HG03060 (cell line): ENCODE data around the gene CNNM3.
"Not testable (repeated sequence)": the region's sequence is repeated elsewhere in the genome, so short reads cannot be mapped to it uniquely, and the experiment has no call there.

Experiments used
- ATAC-seq: cut with Tn5 transposase; IDR thresholded peaks from one replicate; pipeline ENCODE4 v1.9.1; 2021; ENCODE audit warnings: low read depth, moderate number of reproducible peaks; ENCODE audit not compliant: unreplicated experiment

The CNNM3 gene

GRCh38 chr2:96860065-96861029, 44.3 kb downstream of the CNNM3 start:
- no peak for ATAC-seq

- ATAC-seq = no peak
Measured at GRCh38 chr2:96861074-96861473, 45.0 kb downstream of the CNNM3 start.

DNA sequence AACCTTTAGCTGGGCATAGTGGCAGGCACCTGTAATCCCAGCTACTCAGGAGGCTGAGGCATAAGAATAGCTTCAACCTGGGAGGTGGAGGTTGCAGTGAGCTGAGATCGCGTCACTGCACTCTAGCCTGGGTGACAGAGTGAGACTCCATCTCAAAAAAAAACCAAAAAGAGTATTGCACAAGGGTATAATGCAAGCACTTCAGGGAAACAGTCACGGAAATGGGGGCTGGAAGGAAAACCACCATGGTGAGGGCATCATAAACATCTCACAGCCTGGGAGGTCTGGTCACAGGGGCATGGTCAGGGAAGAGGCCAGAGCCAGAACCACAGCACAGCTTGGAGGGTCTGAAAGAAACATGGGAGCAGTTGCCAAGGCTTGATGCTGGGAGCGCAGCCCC, 47.0 kb downstream of the CNNM3 start:
- not testable (repeated sequence) for ATAC-seq

DNA sequence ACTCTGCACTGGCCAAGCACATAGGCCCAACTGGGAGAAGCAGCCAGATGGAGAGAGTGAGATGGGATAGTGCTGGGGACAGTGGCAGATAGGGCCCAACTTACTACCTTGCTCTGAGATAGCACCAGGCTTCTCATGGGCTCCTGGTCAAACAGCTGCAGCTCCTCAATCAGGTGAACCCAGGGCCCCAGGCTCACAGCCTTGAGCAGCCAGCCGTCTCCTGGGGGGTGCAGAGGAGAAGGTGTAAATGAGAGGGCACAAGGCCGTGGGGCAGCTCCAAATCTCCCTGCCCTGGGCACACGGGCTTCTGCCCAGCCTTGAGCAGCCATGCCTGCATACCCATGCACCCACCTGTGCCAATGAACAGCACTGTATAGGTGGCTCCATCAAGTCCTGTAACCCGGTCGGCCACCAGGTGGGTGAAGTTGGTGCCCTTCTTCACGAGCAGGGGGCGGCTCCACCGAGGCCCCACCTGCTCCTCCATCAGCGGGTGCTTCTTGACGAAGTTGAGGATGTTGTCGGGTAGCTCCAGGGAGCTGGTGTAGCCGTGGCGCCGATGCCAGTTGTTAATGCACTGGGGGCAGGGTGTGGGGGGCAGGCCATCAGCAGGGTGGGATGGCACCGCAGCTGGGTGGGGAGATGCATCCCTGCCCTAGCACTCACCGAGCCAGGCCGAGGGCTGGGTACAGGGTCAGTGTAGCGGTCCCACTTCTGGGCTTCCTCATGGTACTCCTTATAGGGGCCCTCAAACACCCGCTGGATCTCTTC, 47.7 kb downstream of the CNNM3 start:
- ATAC-seq = no peak

- ATAC-seq = no peak
Measured at GRCh38 chr2:96864343-96865091, 48.4 kb downstream of the CNNM3 start.

DNA sequence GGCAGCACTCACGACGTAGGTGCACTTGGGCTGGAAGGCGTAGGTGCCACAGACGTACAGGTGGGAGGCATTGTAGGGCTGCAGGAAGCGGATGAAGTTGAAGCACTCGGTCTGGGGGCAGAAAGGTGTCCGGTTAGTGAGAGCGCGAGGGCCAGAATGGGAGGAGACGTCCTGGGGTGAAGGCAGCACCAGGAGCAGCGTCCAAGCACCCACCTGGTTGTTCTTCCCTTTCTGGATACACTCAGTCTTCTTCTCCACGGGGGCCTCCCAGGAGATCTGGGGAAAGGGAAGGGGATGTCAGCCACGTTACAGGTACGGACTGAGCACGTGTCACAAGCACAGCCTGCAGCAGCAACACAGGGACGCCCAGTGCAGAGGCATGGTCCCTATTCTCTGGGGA, 49.6 kb downstream of the CNNM3 start:
- no peak for ATAC-seq

- ATAC-seq = no peak
Measured at GRCh38 chr2:96866149-96866548, 50.1 kb downstream of the CNNM3 start.

DNA sequence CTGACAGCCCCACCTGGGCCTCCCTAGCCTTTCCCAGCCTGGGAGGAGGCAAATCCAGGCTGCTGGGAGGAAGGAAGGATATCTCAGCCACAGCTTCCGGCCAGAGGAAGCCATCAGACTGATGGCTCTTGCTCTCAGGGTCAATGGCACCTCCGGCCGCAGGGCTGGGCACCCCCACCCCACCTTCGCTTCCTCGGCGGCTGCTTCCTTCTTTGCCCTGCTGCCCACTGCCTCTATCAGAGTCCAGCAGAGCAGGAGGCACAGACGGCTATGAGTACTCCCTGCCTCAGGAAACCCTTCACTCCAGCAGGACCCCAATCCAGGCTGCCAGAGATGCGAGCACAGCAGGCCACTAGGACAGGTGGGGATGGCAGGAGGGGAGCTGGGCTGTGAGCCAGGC, 50.5 kb downstream of the CNNM3 start:
- no peak for ATAC-seq

DNA sequence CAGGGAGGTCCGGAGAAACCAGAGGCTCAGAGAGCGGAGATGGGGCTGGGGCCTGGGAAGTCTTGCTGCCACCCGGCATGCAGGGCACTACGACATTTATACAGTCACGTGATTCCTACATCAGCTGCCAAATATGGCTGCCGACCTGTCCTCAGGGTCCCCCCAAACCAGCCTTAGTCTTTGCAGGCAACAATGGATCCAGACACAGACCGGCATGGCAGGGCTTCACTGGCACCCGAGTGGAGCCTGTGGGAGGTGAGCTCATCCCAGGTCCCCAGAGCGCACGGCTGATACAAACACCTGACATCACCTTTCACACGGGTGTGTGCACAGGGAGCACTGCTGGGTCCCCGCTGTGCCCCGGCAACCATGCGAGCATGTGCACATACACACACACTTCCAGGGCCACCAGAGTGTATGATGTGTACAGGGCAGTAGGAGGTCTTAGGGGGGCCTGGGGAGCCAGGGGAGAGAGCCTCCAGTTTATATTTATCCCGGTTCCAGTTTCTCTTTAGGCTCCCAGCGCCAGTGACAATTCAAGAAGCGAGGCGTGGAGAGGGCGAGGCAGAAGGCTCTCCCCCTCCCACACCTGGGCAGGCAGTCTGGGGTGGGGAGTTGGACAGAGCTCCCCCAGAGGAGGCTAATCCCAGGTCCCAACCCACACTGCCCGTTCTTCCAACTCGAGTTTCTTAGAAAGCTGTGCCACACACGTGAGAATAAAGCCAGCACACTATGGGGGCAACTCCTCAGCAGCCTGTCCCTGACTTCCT, 51.1 kb downstream of the CNNM3 start:
- ATAC-seq = no peak

GRCh38 chr2:96867756-96868554, 51.9 kb downstream of the CNNM3 start:
- no peak for ATAC-seq

DNA sequence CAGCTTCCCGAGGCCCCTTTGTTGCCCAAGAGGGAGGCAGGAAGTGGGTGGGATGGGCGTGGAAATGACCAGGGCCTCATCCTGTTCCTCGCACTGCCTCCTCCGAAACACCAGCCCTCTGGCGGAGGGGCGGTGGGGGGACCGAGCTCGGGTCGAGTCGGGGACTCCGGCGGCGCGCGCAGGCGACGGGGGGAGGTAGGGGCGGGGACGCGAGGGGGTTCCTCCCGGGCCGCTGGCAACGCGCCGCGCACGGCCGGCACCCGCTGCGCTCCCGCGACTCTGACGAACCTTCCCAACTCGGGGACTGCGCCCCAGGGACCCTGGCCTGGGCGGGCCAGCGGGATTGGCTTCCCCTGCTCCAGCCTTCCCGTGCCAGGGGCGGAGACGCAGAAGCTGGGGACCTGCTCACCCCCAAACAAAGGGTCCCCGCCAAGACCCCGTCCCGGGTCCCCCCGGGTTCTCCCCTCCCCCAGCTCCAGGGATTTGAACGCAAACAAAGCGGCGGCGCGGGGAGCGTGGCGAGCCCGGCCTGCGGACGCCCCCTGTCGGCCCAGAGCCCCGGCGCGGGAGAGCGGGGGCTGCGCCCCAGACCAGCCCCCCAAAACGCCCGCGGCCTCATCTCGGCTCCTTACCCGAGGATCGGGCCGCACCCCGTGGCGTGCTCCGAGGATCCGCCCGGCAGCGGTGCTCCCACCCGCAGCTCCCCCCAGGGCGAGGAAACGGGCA, 52.6 kb downstream of the CNNM3 start:
- no peak for ATAC-seq

GRCh38 chr2:96869281-96869821, 53.3 kb downstream of the CNNM3 start:
- ATAC-seq = no peak

DNA sequence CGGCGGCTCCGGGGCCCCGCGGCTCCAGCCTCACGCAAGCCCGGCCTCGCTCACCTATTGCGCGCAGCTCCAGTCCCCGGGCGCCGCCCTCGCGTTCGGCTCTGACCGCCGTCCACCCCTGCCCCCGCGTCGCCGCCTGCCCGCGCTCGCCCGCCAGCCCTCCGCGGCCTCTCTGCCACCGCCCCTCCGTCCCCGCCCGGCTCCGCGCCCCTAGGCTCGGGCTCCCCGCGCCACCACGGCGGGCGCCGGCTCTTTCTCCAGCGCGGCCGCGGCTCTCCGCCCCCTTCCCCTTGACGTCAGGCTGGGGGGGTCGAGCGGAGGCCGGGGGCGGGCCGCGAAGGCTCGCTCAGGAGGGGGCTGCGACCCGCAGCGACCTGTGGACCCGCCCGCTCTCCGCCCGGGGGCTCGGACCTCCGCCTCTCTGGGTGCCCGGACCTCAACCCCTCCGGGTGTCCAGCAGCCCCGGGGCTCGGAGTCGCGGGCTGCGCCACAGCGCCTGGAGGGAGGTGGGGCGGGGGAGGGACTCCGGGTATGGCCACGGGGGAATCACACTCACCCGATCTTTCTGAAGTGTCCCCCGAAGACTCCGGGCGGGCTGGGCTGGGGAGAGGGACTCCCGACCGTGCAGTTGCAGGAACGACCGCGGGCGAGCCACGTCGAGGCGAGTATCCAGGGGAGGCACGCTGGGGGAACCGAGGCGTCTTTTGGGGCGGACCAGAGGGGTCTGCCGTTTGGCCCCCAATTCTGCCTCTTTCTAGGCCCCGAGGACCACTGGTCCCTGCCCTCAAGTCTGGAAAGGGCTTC, 54.0 kb downstream of the CNNM3 start, which contains the start of gene SEMA4C:
Gene SEMA4C, minus strand, starts transcription at position 259 of the 804 bp plus-strand sequence. CDS start 2,194 bp downstream, outside the sequence.
- ATAC-seq = no peak

- ATAC-seq = no peak
Measured at GRCh38 chr2:96870626-96871255, 54.7 kb downstream of the CNNM3 start.

DNA sequence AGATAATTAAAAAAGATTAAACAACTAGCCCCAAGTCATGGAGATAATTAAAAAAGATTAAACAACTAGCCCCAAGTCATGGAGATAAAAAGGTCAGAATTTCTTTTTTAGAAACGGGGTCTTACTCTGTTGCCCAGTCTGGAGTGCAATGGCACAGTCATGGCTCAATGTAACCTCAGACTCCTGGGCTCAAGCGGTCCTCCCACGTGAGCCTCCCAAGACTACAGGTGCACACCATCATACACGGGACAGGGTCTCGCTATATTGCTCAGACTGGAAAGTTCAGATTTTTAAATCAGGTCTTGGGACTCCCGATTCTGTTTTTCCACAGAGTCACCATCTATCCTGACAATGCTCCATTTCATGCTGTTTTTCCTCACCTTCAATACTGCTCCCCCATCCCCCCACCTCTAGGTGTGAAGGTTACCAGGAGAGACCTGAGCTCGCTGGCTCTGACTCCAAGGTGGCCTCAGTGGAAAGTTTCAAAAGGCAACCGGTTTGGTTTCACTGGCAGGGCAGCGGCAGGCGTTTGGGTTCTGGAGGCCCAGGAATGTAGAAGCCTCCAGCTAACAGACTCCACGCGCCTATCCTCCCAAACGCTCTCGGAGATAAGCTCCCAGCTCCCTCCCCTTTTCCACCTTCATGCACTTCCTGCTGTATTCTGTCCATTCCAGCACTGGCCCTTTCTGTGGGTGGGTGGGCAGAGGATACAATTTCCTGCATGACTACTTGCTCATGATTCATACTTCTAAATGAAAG, 56.7 kb downstream of the CNNM3 start:
- ATAC-seq = no peak

- no peak for ATAC-seq
Measured at GRCh38 chr2:96873651-96874096, 57.6 kb downstream of the CNNM3 start.
